A549 (cell line): Measurements from ENCODE around the gene SEMA3A. TPM values are rescaled to one million over a fixed set of nuclear protein-coding genes. Genes with fewer than 3 reads are reported as not detected.

ENCODE experiments used
- ATAC-seq, 2 experiments: fragments of 200-7000 bp in 1 of 2; fragments of >200 bp in 1 of 2; cut with Nextera tagmentation in 1 of 2; cut with Tn5 transposase in 1 of 2; 3 replicates each; pipeline versions ENCODE4 v1.8.0 to v1.9.1; 2018 to 2020; ENCODE audit warnings: mild to moderate bottlenecking in 1 of 2, moderate library complexity in 1 of 2
- CTCF ChIA-PET: fragments of 300-600 bp; sonication (Branson Sonifier 250); formaldehyde crosslinking; extraction: SDS; loops from one replicate; lab custom pipeline; 2021; ENCODE audit warnings: antibody characterized with exemption, inconsistent platforms; lab: Yijun Ruan, JAX
- POLR2A ChIA-PET: fragments of 350-600 bp; formaldehyde crosslinking; extraction: SDS; loops from one replicate; lab custom pipeline; 2021; ENCODE audit warnings: antibody characterized with exemption, inconsistent platforms; lab: Yijun Ruan, JAX
- DNase-seq, 2 experiments: peaks; one replicate each; pipeline versions ENCODE4 v3.0.0 to v3.0.0-alpha.2; 2011 to 2016; ENCODE audit warnings: low read depth in 1 of 2, low spot score in 1 of 2
- FAIRE-seq: peaks from 2 replicates; lab custom pipeline; 2011; peaks lifted over from hg19 to GRCh38; lab: Jason Lieb, UNC
- H3K27ac ChIP-seq, 2 experiments: fragments of >200 bp; sonication (Bioruptor Twin); formaldehyde crosslinking; 3 replicates each; pipeline ENCODE4 v1.5.1; 2016 to 2017
- H3K4me1 ChIP-seq: fragments of >200 bp; sonication (Bioruptor Twin); formaldehyde crosslinking; 3 replicates; pipeline ENCODE4 v1.6.1; 2016
- H3K4me2 ChIP-seq: fragments of >200 bp; sonication (Bioruptor Twin); formaldehyde crosslinking; 3 replicates; pipeline ENCODE4 v1.6.1; 2016
- H3K4me3 ChIP-seq: fragments of >200 bp; sonication (Bioruptor Twin); formaldehyde crosslinking; 3 replicates; pipeline ENCODE4 v1.5.1; 2016
- H3K9me3 ChIP-seq: fragments of >200 bp; sonication (Bioruptor Twin); formaldehyde crosslinking; 3 replicates; pipeline ENCODE4 v1.6.1; 2016
- CBX2 ChIP-seq: fragments of 200-600 bp; sonication (generic); IDR thresholded peaks from 2 replicates; pipeline ENCODE4 v1.6.1; 2016; ENCODE audit warnings: low read depth, mild to moderate bottlenecking, borderline replicate concordance
- CBX8 ChIP-seq: fragments of 200-600 bp; sonication (generic); IDR thresholded peaks from 2 replicates; pipeline ENCODE4 v1.6.1; 2016
- CHD2 ChIP-seq: fragments of 150-350 bp; IDR thresholded peaks from 2 replicates; pipeline ENCODE4 v1.6.1; 2014; ENCODE audit warnings: low read length; ENCODE audit not compliant: partially characterized antibody
- CHD4 ChIP-seq: fragments of 200-600 bp; sonication (generic); IDR thresholded peaks from 2 replicates; pipeline ENCODE4 v1.6.1; 2016; ENCODE audit warnings: antibody characterized with exemption, mild to moderate bottlenecking, borderline replicate concordance
- ESRRA ChIP-seq: fragments of 150-350 bp; IDR thresholded peaks from 2 replicates; pipeline ENCODE4 v1.6.1; 2014; ENCODE audit warnings: mild to moderate bottlenecking, low read length, borderline replicate concordance
- FOSB ChIP-seq: fragments of 250-450 bp; sonication (Bioruptor Pico); IDR thresholded peaks from 2 replicates; pipeline ENCODE4 v1.5.0; 2020; ENCODE audit warnings: mild to moderate bottlenecking, moderate library complexity
- FOXS1 ChIP-seq: fragments of 250-450 bp; sonication (Bioruptor Pico); IDR thresholded peaks from 2 replicates; pipeline ENCODE4 v1.5.0; 2020; ENCODE audit warnings: mild to moderate bottlenecking, moderate library complexity
- HEYL ChIP-seq: fragments of 250-450 bp; sonication (Bioruptor Pico); IDR thresholded peaks from 2 replicates; pipeline ENCODE4 v1.8.0; 2021; ENCODE audit warnings: mild to moderate bottlenecking, moderate library complexity
- HOXB13 ChIP-seq: fragments of 250-450 bp; sonication (Bioruptor Pico); IDR thresholded peaks from 2 replicates; pipeline ENCODE4 v1.5.0; 2020; ENCODE audit warnings: low read depth, mild to moderate bottlenecking, moderate library complexity
- HOXB5 ChIP-seq: fragments of 250-450 bp; sonication (Bioruptor Pico); IDR thresholded peaks from 2 replicates; pipeline ENCODE4 v1.5.0; 2020; ENCODE audit warnings: mild to moderate bottlenecking, moderate library complexity
- JUN ChIP-seq, 2 experiments: fragments of >200 bp; sonication (Bioruptor Twin); formaldehyde crosslinking; IDR thresholded peaks; 2 replicates in 1 of 2; 3 replicates in 1 of 2; pipeline ENCODE4 v1.6.1; 2016 to 2017
- MAFK ChIP-seq: fragments of 450-650 bp; IDR thresholded peaks from 2 replicates; pipeline ENCODE4 v1.6.1; 2014; ENCODE audit not compliant: partially characterized antibody
- MAZ ChIP-seq: fragments of 150-350 bp; IDR thresholded peaks from 2 replicates; pipeline ENCODE4 v1.6.1; 2014; ENCODE audit warnings: antibody characterized with exemption, low read depth, low read length, borderline replicate concordance
- NPAS2 ChIP-seq: fragments of 250-450 bp; sonication (Bioruptor Pico); IDR thresholded peaks from 2 replicates; pipeline ENCODE4 v1.8.0; 2022; ENCODE audit warnings: mild to moderate bottlenecking, moderate library complexity, borderline replicate concordance
- NR3C1 ChIP-seq: fragments of >200 bp; sonication (Bioruptor Twin); formaldehyde crosslinking; IDR thresholded peaks from 3 replicates; pipeline ENCODE4 v1.6.1; 2017
- RARB ChIP-seq: fragments of 250-450 bp; sonication (Bioruptor Pico); IDR thresholded peaks from 2 replicates; pipeline ENCODE4 v1.8.0; 2021; ENCODE audit warnings: mild to moderate bottlenecking, moderate library complexity
- SREBF2 ChIP-seq: fragments of 450-650 bp; IDR thresholded peaks from 2 replicates; pipeline ENCODE4 v1.6.1; 2014; ENCODE audit warnings: mild to moderate bottlenecking, moderate library complexity
- TFCP2L1 ChIP-seq: fragments of 250-450 bp; sonication (Bioruptor Pico); IDR thresholded peaks from 2 replicates; pipeline ENCODE4 v1.5.0; 2021; ENCODE audit warnings: mild to moderate bottlenecking
- ZFP36 ChIP-seq: fragments of 450-650 bp; IDR thresholded peaks from 2 replicates; pipeline ENCODE4 v1.6.1; 2014; ENCODE audit warnings: borderline replicate concordance; ENCODE audit not compliant: partially characterized antibody
- whole genome bisulfite sequencing: methylation state at CpG from one replicate; pipeline ENCODE4 v1.1.6; 2017; ENCODE audit errors: missing lambda C conversion rate; 5-methylcytosine and 5-hydroxymethylcytosine counted together
- polyA plus RNA-seq, 4 experiments: library from polyadenylated mRNA; depleted of rRNA in 3 of 4; stranded (reverse); fragments of >200 nt; fragmentation: RNase III in 1 of 4; extraction: RNeasy Plus Mini Kit Qiagen cat#74134 plus additional on column Dnase treatment in 1 of 4; gene quantifications; 2 replicates in 3 of 4; 3 replicates in 1 of 4; pipeline ENCODE4 v1.2.3, GENCODE V29; 2011 to 2017
- TF ChIP-seq, protein P1 (sequence below): fragments of >200 bp; sonication (Bioruptor Twin); formaldehyde crosslinking; IDR thresholded peaks from 3 replicates; pipeline ENCODE4 v1.5.1; 2016
- TF ChIP-seq, protein P2 (sequence below): IDR thresholded peaks from 2 replicates; pipeline ENCODE4 v1.6.1; 2012
- TF ChIP-seq, protein P3 (sequence below): fragments of >200 bp; sonication (Bioruptor Twin); formaldehyde crosslinking; IDR thresholded peaks from 3 replicates; pipeline ENCODE4 v1.6.1; 2016
- TF ChIP-seq, protein P4 (sequence below): IDR thresholded peaks from 2 replicates; pipeline ENCODE4 v1.6.1; 2012; ENCODE audit warnings: low read depth, borderline replicate concordance

Gene SEMA3A
- polyA plus RNA-seq, 2 of the 4 experiments (the other 2 are of a cell fraction): 3.6 to 19.1 TPM

DNA sequence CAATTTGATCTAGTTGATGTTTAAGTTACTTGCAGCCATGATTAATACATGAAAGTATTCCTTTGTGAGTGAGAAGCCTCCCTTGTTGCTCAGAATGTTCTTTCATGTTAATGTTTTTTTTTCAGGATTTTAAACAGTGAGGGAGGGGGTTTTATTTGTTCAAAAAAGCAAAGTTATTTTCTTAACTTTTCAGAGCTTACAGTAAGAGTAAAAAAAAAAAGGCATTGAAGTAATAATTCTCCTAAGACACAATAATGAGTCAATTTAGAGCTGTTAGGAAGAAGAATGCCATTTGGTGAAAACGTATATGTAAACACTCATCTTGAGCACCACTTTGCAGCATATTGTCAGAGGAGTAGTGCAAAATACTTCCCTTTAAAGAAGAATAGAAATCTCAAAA is 105.8 kb downstream of the SEMA3A start (continued):
- TF ChIP-seq MAZ: no peak
- TF ChIP-seq ESRRA: no peak
- no peak for TF ChIP-seq MAFK
- TF ChIP-seq, protein P1, sequence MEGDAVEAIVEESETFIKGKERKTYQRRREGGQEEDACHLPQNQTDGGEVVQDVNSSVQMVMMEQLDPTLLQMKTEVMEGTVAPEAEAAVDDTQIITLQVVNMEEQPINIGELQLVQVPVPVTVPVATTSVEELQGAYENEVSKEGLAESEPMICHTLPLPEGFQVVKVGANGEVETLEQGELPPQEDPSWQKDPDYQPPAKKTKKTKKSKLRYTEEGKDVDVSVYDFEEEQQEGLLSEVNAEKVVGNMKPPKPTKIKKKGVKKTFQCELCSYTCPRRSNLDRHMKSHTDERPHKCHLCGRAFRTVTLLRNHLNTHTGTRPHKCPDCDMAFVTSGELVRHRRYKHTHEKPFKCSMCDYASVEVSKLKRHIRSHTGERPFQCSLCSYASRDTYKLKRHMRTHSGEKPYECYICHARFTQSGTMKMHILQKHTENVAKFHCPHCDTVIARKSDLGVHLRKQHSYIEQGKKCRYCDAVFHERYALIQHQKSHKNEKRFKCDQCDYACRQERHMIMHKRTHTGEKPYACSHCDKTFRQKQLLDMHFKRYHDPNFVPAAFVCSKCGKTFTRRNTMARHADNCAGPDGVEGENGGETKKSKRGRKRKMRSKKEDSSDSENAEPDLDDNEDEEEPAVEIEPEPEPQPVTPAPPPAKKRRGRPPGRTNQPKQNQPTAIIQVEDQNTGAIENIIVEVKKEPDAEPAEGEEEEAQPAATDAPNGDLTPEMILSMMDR: no peak
- TF ChIP-seq HEYL: no peak
- no peak for TF ChIP-seq NPAS2 (CRISPR knock-in tag)
- TF ChIP-seq CBX8: no peak

DNA sequence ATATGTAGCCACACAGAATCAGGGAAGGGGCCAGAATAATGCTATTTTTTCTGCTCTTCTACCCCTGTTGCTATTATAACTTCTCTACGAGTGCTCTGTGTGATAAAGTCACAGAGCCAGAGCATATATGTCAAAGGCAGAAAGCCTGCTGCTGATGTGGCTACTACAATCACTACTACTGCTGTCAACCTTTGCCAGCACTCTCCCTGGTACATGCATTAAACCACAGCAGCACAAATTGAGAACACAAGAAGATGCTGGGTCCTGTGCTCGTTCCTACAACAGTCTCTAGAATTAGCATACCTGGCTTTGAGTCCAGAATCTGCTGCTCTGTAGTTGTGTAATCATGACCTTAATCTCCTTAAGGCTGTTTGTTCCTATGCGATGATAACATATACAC is 108.6 kb downstream of the SEMA3A start:
- Histone ChIP-seq H3K4me2 (peak overlapping the region; percentile 19; the same call in 1 of the 3 replicates), H3K27ac (peak overlapping the region in 1 of 2 experiments; percentile 54; a peak in 3 of 6 replicates), H3K9me3 (no peaks in the 10 kb centered on the region), H3K4me1 (peaks cover 46% of the 10 kb centered on the region), H3K4me3 (no peak overlapping the region)
- POLR2A ChIA-PET: interaction anchor here (0.5 kb wide), 1 partner anchor 46 kb away, joined by 5 read pairs; no protein-coding TSS in a partner anchor
- no peak for ATAC-seq
- CTCF ChIA-PET: no interaction called here
- TF ChIP-seq NR3C1 (no peak), CBX2 (no peak), CHD2 (no peak), TFCP2L1 (CRISPR knock-in tag) (no peak), ZFP36 (no peak), FOSB (CRISPR knock-in tag) (no peak), JUN (IDR thresholded peaks at IDR 0.05) (no peak), FOXS1 (CRISPR knock-in tag) (no peak), CBX8 (no peak), SREBF2 (no peak), CHD4 (no peak), HOXB5 (CRISPR knock-in tag) (no peak), HOXB13 (CRISPR knock-in tag) (no peak), RARB (no peak)
- TF ChIP-seq, protein P2, sequence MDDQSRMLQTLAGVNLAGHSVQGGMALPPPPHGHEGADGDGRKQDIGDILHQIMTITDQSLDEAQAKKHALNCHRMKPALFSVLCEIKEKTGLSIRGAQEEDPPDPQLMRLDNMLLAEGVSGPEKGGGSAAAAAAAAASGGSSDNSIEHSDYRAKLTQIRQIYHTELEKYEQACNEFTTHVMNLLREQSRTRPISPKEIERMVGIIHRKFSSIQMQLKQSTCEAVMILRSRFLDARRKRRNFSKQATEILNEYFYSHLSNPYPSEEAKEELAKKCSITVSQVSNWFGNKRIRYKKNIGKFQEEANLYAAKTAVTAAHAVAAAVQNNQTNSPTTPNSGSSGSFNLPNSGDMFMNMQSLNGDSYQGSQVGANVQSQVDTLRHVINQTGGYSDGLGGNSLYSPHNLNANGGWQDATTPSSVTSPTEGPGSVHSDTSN: no peak
- TF ChIP-seq, protein P3, sequence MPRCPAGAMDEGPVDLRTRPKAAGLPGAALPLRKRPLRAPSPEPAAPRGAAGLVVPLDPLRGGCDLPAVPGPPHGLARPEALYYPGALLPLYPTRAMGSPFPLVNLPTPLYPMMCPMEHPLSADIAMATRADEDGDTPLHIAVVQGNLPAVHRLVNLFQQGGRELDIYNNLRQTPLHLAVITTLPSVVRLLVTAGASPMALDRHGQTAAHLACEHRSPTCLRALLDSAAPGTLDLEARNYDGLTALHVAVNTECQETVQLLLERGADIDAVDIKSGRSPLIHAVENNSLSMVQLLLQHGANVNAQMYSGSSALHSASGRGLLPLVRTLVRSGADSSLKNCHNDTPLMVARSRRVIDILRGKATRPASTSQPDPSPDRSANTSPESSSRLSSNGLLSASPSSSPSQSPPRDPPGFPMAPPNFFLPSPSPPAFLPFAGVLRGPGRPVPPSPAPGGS: no peak
- TF ChIP-seq, protein P4, sequence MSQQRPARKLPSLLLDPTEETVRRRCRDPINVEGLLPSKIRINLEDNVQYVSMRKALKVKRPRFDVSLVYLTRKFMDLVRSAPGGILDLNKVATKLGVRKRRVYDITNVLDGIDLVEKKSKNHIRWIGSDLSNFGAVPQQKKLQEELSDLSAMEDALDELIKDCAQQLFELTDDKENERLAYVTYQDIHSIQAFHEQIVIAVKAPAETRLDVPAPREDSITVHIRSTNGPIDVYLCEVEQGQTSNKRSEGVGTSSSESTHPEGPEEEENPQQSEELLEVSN: no peak
- no peak for FAIRE-seq
- WGBS: 65% methylated on average over 3 of the region's 3 CpGs
- DNase-seq: no peak
